ENCODE measurements around the gene MACROD2. TPM values are rescaled to one million over a fixed set of nuclear protein-coding genes. Genes with fewer than 3 reads are reported as not detected.

MACROD2 gene
- polyA plus RNA-seq, 1 donor from 2014 or later: 23.2 TPM

- Histone ChIP-seq H3F3A (ENCODE audit: insufficient read depth, low read length, poor library complexity, severe bottlenecking) (no peaks in the 10 kb centered on the region), H3K9me3 (ENCODE audit: low read length) (no peaks in the 10 kb centered on the region), H4K20me1 (ENCODE audit: insufficient read depth) (no peaks in the 10 kb centered on the region), H3K9ac (ENCODE audit: low read length) (no peak overlapping the region), H3K27me3 (ENCODE audit: insufficient read depth, low read depth, low read length) (no peaks in the 10 kb centered on the region), H3K27ac (ENCODE audit: low read length) (no peak overlapping the region), H3K79me2 (replicated peaks; ENCODE audit: insufficient read depth, low read length) (no peaks in the 10 kb centered on the region), H3K9me2 (ENCODE audit: insufficient read depth, low read length) (peaks cover 3% of the 10 kb centered on the region), H3K4me3 (ENCODE audit: low read length) (no peak overlapping the region), H2AFZ (ENCODE audit: low read depth, low read length) (no peak overlapping the region), H3K4me2 (ENCODE audit: low read length) (no peak overlapping the region), H3K36me3 (ENCODE audit: insufficient read depth, low read length) (no peaks in the 10 kb centered on the region)
- TF ChIP-seq RAD21 (conservative IDR thresholded peaks at IDR 0.05) (no peak), SMC3 (conservative IDR thresholded peaks at IDR 0.05; ENCODE audit: poor library complexity) (no peak), MXI1 (conservative IDR thresholded peaks at IDR 0.05; ENCODE audit: poor library complexity, severe bottlenecking) (no peak), EZH2 (IDR thresholded peaks at IDR 0.05; ENCODE audit: borderline replicate concordance, insufficient read depth, low read length, poor library complexity, severe bottlenecking) (no peak), TAF1 (IDR thresholded peaks at IDR 0.05; ENCODE audit: low read depth) (no peak), POLR2AphosphoS5 (IDR thresholded peaks at IDR 0.05) (no peak)
Observed at GRCh38 chr20:15332711-15333160, 1337.4 kb downstream of the MACROD2 start.

GRCh38 chr20:15333170-15333569, 1337.9 kb downstream of the MACROD2 start:
- Histone ChIP-seq H3K4me3 (ENCODE audit: low read length) (no peak overlapping the region), H3K9ac (ENCODE audit: low read length) (no peak overlapping the region), H3K27ac (ENCODE audit: low read length) (no peak overlapping the region), H3F3A (ENCODE audit: insufficient read depth, low read length, poor library complexity, severe bottlenecking) (no peaks in the 10 kb centered on the region), H3K27me3 (ENCODE audit: insufficient read depth, low read depth, low read length) (no peaks in the 10 kb centered on the region), H2AFZ (ENCODE audit: low read depth, low read length) (no peak overlapping the region), H3K9me2 (ENCODE audit: insufficient read depth, low read length) (peaks cover 3% of the 10 kb centered on the region), H4K20me1 (ENCODE audit: insufficient read depth) (no peaks in the 10 kb centered on the region), H3K79me2 (replicated peaks; ENCODE audit: insufficient read depth, low read length) (no peaks in the 10 kb centered on the region), H3K9me3 (ENCODE audit: low read length) (no peaks in the 10 kb centered on the region), H3K4me2 (ENCODE audit: low read length) (no peak overlapping the region), H3K36me3 (ENCODE audit: insufficient read depth, low read length) (no peaks in the 10 kb centered on the region)
- no peak for TF ChIP-seq TAF1 (IDR thresholded peaks at IDR 0.05; ENCODE audit: low read depth)
- no peak for TF ChIP-seq POLR2AphosphoS5 (IDR thresholded peaks at IDR 0.05)
- TF ChIP-seq MXI1 (conservative IDR thresholded peaks at IDR 0.05; ENCODE audit: poor library complexity, severe bottlenecking): no peak
- TF ChIP-seq SMC3 (conservative IDR thresholded peaks at IDR 0.05; ENCODE audit: poor library complexity): no peak
- no peak for TF ChIP-seq EZH2 (IDR thresholded peaks at IDR 0.05; ENCODE audit: borderline replicate concordance, insufficient read depth, low read length, poor library complexity, severe bottlenecking)
- TF ChIP-seq, protein P1, sequence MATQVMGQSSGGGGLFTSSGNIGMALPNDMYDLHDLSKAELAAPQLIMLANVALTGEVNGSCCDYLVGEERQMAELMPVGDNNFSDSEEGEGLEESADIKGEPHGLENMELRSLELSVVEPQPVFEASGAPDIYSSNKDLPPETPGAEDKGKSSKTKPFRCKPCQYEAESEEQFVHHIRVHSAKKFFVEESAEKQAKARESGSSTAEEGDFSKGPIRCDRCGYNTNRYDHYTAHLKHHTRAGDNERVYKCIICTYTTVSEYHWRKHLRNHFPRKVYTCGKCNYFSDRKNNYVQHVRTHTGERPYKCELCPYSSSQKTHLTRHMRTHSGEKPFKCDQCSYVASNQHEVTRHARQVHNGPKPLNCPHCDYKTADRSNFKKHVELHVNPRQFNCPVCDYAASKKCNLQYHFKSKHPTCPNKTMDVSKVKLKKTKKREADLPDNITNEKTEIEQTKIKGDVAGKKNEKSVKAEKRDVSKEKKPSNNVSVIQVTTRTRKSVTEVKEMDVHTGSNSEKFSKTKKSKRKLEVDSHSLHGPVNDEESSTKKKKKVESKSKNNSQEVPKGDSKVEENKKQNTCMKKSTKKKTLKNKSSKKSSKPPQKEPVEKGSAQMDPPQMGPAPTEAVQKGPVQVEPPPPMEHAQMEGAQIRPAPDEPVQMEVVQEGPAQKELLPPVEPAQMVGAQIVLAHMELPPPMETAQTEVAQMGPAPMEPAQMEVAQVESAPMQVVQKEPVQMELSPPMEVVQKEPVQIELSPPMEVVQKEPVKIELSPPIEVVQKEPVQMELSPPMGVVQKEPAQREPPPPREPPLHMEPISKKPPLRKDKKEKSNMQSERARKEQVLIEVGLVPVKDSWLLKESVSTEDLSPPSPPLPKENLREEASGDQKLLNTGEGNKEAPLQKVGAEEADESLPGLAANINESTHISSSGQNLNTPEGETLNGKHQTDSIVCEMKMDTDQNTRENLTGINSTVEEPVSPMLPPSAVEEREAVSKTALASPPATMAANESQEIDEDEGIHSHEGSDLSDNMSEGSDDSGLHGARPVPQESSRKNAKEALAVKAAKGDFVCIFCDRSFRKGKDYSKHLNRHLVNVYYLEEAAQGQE (IDR thresholded peaks at IDR 0.05; ENCODE audit: borderline replicate concordance): no peak
- no peak for TF ChIP-seq RAD21 (conservative IDR thresholded peaks at IDR 0.05)
- TF ChIP-seq, protein P2, sequence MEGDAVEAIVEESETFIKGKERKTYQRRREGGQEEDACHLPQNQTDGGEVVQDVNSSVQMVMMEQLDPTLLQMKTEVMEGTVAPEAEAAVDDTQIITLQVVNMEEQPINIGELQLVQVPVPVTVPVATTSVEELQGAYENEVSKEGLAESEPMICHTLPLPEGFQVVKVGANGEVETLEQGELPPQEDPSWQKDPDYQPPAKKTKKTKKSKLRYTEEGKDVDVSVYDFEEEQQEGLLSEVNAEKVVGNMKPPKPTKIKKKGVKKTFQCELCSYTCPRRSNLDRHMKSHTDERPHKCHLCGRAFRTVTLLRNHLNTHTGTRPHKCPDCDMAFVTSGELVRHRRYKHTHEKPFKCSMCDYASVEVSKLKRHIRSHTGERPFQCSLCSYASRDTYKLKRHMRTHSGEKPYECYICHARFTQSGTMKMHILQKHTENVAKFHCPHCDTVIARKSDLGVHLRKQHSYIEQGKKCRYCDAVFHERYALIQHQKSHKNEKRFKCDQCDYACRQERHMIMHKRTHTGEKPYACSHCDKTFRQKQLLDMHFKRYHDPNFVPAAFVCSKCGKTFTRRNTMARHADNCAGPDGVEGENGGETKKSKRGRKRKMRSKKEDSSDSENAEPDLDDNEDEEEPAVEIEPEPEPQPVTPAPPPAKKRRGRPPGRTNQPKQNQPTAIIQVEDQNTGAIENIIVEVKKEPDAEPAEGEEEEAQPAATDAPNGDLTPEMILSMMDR (IDR thresholded peaks at IDR 0.05; ENCODE audit: poor library complexity, severe bottlenecking): no peak
- TF ChIP-seq EP300 (conservative IDR thresholded peaks at IDR 0.05; ENCODE audit: poor library complexity, severe bottlenecking): no peak
